SK-N-SH (cell line): ENCODE measurements around the gene RNLS. TPM values are rescaled to one million over a fixed set of nuclear protein-coding genes. Genes with fewer than 3 reads are reported as not detected.

Source experiments
- CTCF ChIA-PET: fragments of 300-600, 350-600 bp; formaldehyde crosslinking; extraction: SDS; loops from one replicate; lab custom pipeline; 2021; lab: Yijun Ruan, JAX
- POLR2A ChIA-PET: fragments of 350-600 bp; sonication (Branson Sonifier 250); formaldehyde crosslinking; extraction: SDS; loops from one replicate; lab custom pipeline; 2020; ENCODE audit warnings: antibody characterized with exemption, inconsistent platforms; lab: Yijun Ruan, JAX
- DNase-seq: peaks from one replicate; pipeline ENCODE4 v3.0.0; 2012
- H2AFZ ChIP-seq: fragments of 200-600 bp; sonication (generic); 2 replicates; pipeline ENCODE4 v1.8.1; 2016; ENCODE audit warnings: antibody characterized with exemption, mild to moderate bottlenecking, low read depth
- H3F3A ChIP-seq: fragments of 200-600 bp; sonication (generic); replicated peaks from 2 replicates; pipeline ENCODE3; 2016; ENCODE audit warnings: antibody characterized with exemption, mild to moderate bottlenecking; ENCODE audit not compliant: insufficient read depth
- H3K27ac ChIP-seq, 2 experiments: fragments of 200-500 bp in 1 of 2; fragments of 200-600 bp in 1 of 2; sonication (Bioruptor generic) in 1 of 2; sonication (generic), shearing (Covaris generic) in 1 of 2; 2 replicates each; pipeline versions ENCODE4 v1.5.1 to v1.6.1; 2014 to 2016; ENCODE audit warnings: low read depth in 2 of 2, inconsistent platforms in 1 of 2, low read length in 1 of 2, mild to moderate bottlenecking in 1 of 2, mixed read lengths in 1 of 2
- H3K27me3 ChIP-seq: fragments of 200-600 bp; sonication (generic), shearing (Covaris generic); 2 replicates; pipeline ENCODE4 v1.6.1; 2016; ENCODE audit warnings: mixed run types; ENCODE audit not compliant: insufficient read depth
- H3K36me3 ChIP-seq, 2 experiments: fragments of 200-500 bp in 1 of 2; fragments of 200-600 bp in 1 of 2; sonication (Bioruptor generic) in 1 of 2; sonication (generic) in 1 of 2; replicated peaks in 1 of 2; 2 replicates each; pipeline versions ENCODE3 to v1.5.1; 2014 to 2016; ENCODE audit warnings: low read length in 1 of 2, mild to moderate bottlenecking in 1 of 2; ENCODE audit not compliant: insufficient read depth in 2 of 2, control insufficient read depth in 1 of 2
- H3K4me1 ChIP-seq, 2 experiments: fragments of 200-500 bp in 1 of 2; fragments of 200-600 bp in 1 of 2; sonication (Bioruptor generic) in 1 of 2; sonication (generic), shearing (Covaris generic) in 1 of 2; 2 replicates each; pipeline versions ENCODE4 v1.5.1 to v1.6.1; 2014 to 2016; ENCODE audit warnings: low read depth in 1 of 2, low read length in 1 of 2, mixed run types in 1 of 2; ENCODE audit not compliant: insufficient read depth in 2 of 2, control insufficient read depth in 1 of 2
- H3K4me2 ChIP-seq: fragments of 200-600 bp; sonication (generic), shearing (Covaris generic); 2 replicates; pipeline ENCODE4 v1.6.1; 2017; ENCODE audit warnings: mixed run types
- H3K4me3 ChIP-seq, 2 experiments: fragments of 200-500 bp in 1 of 2; fragments of 200-600 bp in 1 of 2; sonication (Bioruptor generic) in 1 of 2; sonication (generic), shearing (Covaris generic) in 1 of 2; 2 replicates each; pipeline versions ENCODE4 v1.5.1 to v1.8.1; 2014 to 2016; ENCODE audit warnings: low read depth in 2 of 2, inconsistent platforms in 1 of 2, low read length in 1 of 2, mild to moderate bottlenecking in 1 of 2, mixed read lengths in 1 of 2, moderate library complexity in 1 of 2
- H3K79me2 ChIP-seq: fragments of 200-600 bp; sonication (generic); 2 replicates; pipeline ENCODE4 v1.8.1; 2017; ENCODE audit warnings: mild to moderate bottlenecking; ENCODE audit not compliant: insufficient read depth
- H3K9ac ChIP-seq: fragments of 200-600 bp; sonication (generic); 2 replicates; pipeline ENCODE4 v1.6.1; 2017; ENCODE audit warnings: mixed run types
- H3K9me2 ChIP-seq: fragments of 200-600 bp; sonication (generic); 2 replicates; pipeline ENCODE4 v1.6.1; 2017; ENCODE audit warnings: mixed run types
- H3K9me3 ChIP-seq: fragments of 200-600 bp; sonication (generic); 2 replicates; pipeline ENCODE4 v1.6.1; 2017; ENCODE audit warnings: mixed run types, mild to moderate bottlenecking, moderate library complexity
- H4K20me1 ChIP-seq: fragments of 200-600 bp; sonication (generic); 2 replicates; pipeline ENCODE4 v1.6.1; 2017; ENCODE audit warnings: mild to moderate bottlenecking, mixed run types; ENCODE audit not compliant: insufficient read depth
- CHD2 ChIP-seq: fragments of 150-350 bp; IDR thresholded peaks from 2 replicates; pipeline ENCODE4 v1.6.1; 2018; ENCODE audit warnings: low read length; ENCODE audit not compliant: partially characterized antibody
- CTCF ChIP-seq: fragments of 200-600 bp; sonication (generic); IDR thresholded peaks from 2 replicates; pipeline ENCODE4 v1.6.1; 2017; ENCODE audit warnings: antibody characterized with exemption, mild to moderate bottlenecking, moderate library complexity
- FOSL2 ChIP-seq: IDR thresholded peaks from 2 replicates; pipeline ENCODE4 v1.4.0; 2012; ENCODE audit warnings: low read depth, mild to moderate bottlenecking, moderate library complexity, borderline replicate concordance
- GABPA ChIP-seq: IDR thresholded peaks from 2 replicates; pipeline ENCODE4 v1.4.0; 2012; ENCODE audit warnings: low read depth, mild to moderate bottlenecking
- GATA2 ChIP-seq: sonication (generic); formaldehyde crosslinking; IDR thresholded peaks from 2 replicates; pipeline ENCODE4 v1.5.0; 2020; ENCODE audit warnings: mild to moderate bottlenecking, missing genetic modification reagents
- MAX ChIP-seq: IDR thresholded peaks from 2 replicates; pipeline ENCODE4 v1.4.0; 2012; ENCODE audit warnings: low read depth
- NFIC ChIP-seq: IDR thresholded peaks from 2 replicates; pipeline ENCODE4 v1.4.0; 2012; ENCODE audit warnings: borderline replicate concordance
- NRF1 ChIP-seq: IDR thresholded peaks from 2 replicates; pipeline ENCODE4 v1.6.1; 2012; ENCODE audit warnings: low read depth, mild to moderate bottlenecking, low read length
- PBX3 ChIP-seq: IDR thresholded peaks from 2 replicates; pipeline ENCODE4; 2012
- RAD21 ChIP-seq: IDR thresholded peaks from 2 replicates; pipeline ENCODE4 v1.6.1; 2012; ENCODE audit warnings: mild to moderate bottlenecking, low read length
- REST ChIP-seq: IDR thresholded peaks from 2 replicates; pipeline ENCODE4 v1.6.1; 2012; ENCODE audit warnings: mild to moderate bottlenecking, low read depth, low read length, moderate library complexity
- RFX5 ChIP-seq: IDR thresholded peaks from 2 replicates; pipeline ENCODE4 v1.6.1; 2012; ENCODE audit warnings: mild to moderate bottlenecking, improper control_type of control experiment, low read length
- TAF1 ChIP-seq: IDR thresholded peaks from 2 replicates; pipeline ENCODE4 v1.6.1; 2012; ENCODE audit warnings: low read depth, mild to moderate bottlenecking, low read length, moderate library complexity, borderline replicate concordance
- TCF12 ChIP-seq: IDR thresholded peaks from 2 replicates; pipeline ENCODE4 v1.4.0; 2012
- USF1 ChIP-seq: IDR thresholded peaks from 2 replicates; pipeline ENCODE4 v1.4.0; 2012; ENCODE audit warnings: low read depth, borderline replicate concordance
- USF2 ChIP-seq: fragments of 150-350 bp; IDR thresholded peaks from 2 replicates; pipeline ENCODE4 v1.6.1; 2017; ENCODE audit warnings: antibody characterized with exemption, low read length, low read depth, borderline replicate concordance
- ZBTB33 ChIP-seq: IDR thresholded peaks from 2 replicates; pipeline ENCODE4 v1.4.0; 2012; ENCODE audit warnings: low read depth, borderline replicate concordance
- WGBS: methylation state at CpG from one replicate; pipeline ENCODE4 v1.1.6; 2017; ENCODE audit warnings: low lambda C conversion rate; 5-methylcytosine and 5-hydroxymethylcytosine counted together
- polyA plus RNA-seq, 3 experiments: library from polyadenylated mRNA; depleted of rRNA; stranded (reverse); fragments of >200 nt; gene quantifications; 2 replicates each; pipeline ENCODE4 v1.2.3, GENCODE V29; 2012

Gene RNLS
- polyA plus RNA-seq, 1 of the 3 experiments (the other 2 are of a cell fraction): not detected

GRCh38 chr10:88270061-88270808, 312.9 kb downstream of the RNLS start:
- no peak for DNase-seq
- peaks cover 24% of the 10 kb centered on the region for H3F3A ChIP-seq
- no peaks in the 10 kb centered on the region for H3K36me3 ChIP-seq
- ChIA-PET POLR2A (no interaction called here), CTCF (no interaction called here)
- H3K4me3 ChIP-seq: no peak overlapping the region
- H3K9me2 ChIP-seq: no peaks in the 10 kb centered on the region
- H3K4me2 ChIP-seq: peak overlapping the region; percentile 57
- no peaks in the 10 kb centered on the region for H3K27me3 ChIP-seq
- H3K79me2 ChIP-seq: no peaks in the 10 kb centered on the region
- H3K4me1 ChIP-seq: peaks cover 13 to 33% of the 10 kb centered on the region in 2 experiments
- no peaks in the 10 kb centered on the region for H3K9me3 ChIP-seq
- no peaks in the 10 kb centered on the region for H4K20me1 ChIP-seq
- peak overlapping the region; percentile 69; the same call in 1 of the 2 replicates for H2AFZ ChIP-seq
- H3K27ac ChIP-seq: peak overlapping the region in 1 of 2 experiments; percentile 68; a peak in 3 of 4 replicates
- TF ChIP-seq FOSL2 (no peak), NRF1 (no peak), USF2 (no peak), CHD2 (no peak), USF1 (no peak), NFIC (no peak), TCF12 (no peak), MAX (no peak), CTCF (no peak), TAF1 (no peak), REST (no peak), PBX3 (no peak), GATA2 (CRISPR knock-in tag) (no peak), RFX5 (no peak), RAD21 (no peak), GABPA (no peak), ZBTB33 (no peak)
- WGBS: 97% methylated on average over 9 of the region's 9 CpGs
- no peak overlapping the region for H3K9ac ChIP-seq
